ENCODE measurements around the gene PIK3CD. TPM values are rescaled to one million over a fixed set of nuclear protein-coding genes. Genes with fewer than 3 reads are reported as not detected.

Gene PIK3CD
- total RNA-seq, 1 experiment from 2014 or later: 23.1 TPM

DNA sequence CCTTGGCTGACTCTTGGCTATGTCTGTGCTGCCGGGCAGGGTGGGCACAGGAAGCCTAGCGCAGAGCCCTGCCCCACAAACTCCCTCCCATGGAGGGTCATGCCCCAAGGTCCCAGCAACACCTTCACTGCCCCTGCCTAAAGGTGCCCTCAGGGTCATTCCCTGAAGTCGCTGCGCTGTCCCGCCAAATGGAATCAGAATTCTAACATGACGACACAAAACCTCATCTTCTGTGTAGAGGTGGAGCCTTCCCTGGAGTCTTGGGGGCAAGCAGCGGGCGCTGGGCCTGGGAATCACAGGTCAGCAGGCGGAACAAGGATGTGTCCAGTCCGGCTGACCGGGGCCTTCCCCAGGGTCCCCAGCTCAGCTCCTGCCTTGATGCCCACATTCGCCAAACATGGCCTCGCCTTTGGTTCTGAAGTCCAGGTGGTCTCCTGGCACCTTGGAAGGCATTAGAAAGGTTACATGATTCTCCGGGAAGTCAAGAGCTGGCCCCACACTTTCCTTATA lies 45.5 kb upstream of the PIK3CD start:
- no peaks in the 10 kb centered on the region for H3K27me3 Mint-ChIP-seq (ENCODE audit: low read depth)
- H3K36me3 Mint-ChIP-seq: peaks cover 10% of the 10 kb centered on the region; the same call in 1 of the 2 replicates
- H3K27ac Mint-ChIP-seq: no peak overlapping the region
- no peaks in the 10 kb centered on the region for H3K4me1 Mint-ChIP-seq
- H3K9me3 Mint-ChIP-seq: no peaks in the 10 kb centered on the region
- DNase-seq (ENCODE audit: low spot score): no peak
- ChIA-PET POLR2A (no interaction called here), CTCF (interaction anchor here (1.9 kb wide), 1 partner anchor 9 kb away, joined by 12 read pairs; no protein-coding TSS in a partner anchor)
- no peak for TF ChIP-seq TEAD4 (CRISPR knock-in tag; IDR thresholded peaks at IDR 0.05)
- no peak for ATAC-seq
- H3K4me3 Mint-ChIP-seq: no peak overlapping the region

DNA sequence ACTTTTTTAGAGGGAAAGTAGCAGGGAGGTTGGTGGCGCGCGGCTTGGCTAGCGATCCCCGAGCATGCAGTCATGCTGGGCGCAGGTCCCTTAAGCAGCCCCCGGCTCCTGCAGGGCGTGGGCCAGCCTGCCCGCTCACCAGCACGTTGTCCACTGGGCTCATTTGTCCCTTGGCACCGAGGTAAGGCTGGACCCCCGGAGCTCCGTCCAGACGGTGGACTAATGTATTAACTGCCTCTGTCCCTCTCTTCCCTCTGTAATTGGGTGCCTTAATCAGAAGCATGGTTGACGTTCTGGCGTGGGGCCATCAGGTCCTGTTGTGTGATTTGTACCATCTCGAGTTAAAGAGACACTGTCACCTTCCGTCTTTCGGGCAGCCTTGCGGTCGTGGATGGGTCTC lies 45.1 kb upstream of the PIK3CD start:
- ChIA-PET POLR2A (no interaction called here), CTCF (interaction anchor here (1.9 kb wide), 1 partner anchor 9 kb away, joined by 12 read pairs; no protein-coding TSS in a partner anchor)
- H3K9me3 Mint-ChIP-seq: no peaks in the 10 kb centered on the region
- peaks cover 12% of the 10 kb centered on the region; the same call in 1 of the 2 replicates for H3K36me3 Mint-ChIP-seq
- DNase-seq (ENCODE audit: low spot score) (no peak), ATAC-seq (no peak)
- no peaks in the 10 kb centered on the region for H3K27me3 Mint-ChIP-seq (ENCODE audit: low read depth)
- no peaks in the 10 kb centered on the region for H3K4me1 Mint-ChIP-seq
- no peak overlapping the region for H3K4me3 Mint-ChIP-seq
- TF ChIP-seq FOXP1 (CRISPR knock-in tag; IDR thresholded peaks at IDR 0.05; ENCODE audit: borderline replicate concordance): no peak
- TF ChIP-seq, protein P1, sequence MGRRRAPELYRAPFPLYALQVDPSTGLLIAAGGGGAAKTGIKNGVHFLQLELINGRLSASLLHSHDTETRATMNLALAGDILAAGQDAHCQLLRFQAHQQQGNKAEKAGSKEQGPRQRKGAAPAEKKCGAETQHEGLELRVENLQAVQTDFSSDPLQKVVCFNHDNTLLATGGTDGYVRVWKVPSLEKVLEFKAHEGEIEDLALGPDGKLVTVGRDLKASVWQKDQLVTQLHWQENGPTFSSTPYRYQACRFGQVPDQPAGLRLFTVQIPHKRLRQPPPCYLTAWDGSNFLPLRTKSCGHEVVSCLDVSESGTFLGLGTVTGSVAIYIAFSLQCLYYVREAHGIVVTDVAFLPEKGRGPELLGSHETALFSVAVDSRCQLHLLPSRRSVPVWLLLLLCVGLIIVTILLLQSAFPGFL (CRISPR knock-in tag; IDR thresholded peaks at IDR 0.05; ENCODE audit: borderline replicate concordance): no peak
- no peak for TF ChIP-seq NFATC4 (CRISPR knock-in tag; IDR thresholded peaks at IDR 0.05)
- TF ChIP-seq, protein P2, sequence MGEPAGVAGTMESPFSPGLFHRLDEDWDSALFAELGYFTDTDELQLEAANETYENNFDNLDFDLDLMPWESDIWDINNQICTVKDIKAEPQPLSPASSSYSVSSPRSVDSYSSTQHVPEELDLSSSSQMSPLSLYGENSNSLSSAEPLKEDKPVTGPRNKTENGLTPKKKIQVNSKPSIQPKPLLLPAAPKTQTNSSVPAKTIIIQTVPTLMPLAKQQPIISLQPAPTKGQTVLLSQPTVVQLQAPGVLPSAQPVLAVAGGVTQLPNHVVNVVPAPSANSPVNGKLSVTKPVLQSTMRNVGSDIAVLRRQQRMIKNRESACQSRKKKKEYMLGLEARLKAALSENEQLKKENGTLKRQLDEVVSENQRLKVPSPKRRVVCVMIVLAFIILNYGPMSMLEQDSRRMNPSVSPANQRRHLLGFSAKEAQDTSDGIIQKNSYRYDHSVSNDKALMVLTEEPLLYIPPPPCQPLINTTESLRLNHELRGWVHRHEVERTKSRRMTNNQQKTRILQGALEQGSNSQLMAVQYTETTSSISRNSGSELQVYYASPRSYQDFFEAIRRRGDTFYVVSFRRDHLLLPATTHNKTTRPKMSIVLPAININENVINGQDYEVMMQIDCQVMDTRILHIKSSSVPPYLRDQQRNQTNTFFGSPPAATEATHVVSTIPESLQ (CRISPR knock-in tag; IDR thresholded peaks at IDR 0.05): no peak
- TF ChIP-seq, protein P3, sequence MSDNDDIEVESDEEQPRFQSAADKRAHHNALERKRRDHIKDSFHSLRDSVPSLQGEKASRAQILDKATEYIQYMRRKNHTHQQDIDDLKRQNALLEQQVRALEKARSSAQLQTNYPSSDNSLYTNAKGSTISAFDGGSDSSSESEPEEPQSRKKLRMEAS (CRISPR knock-in tag; IDR thresholded peaks at IDR 0.05): no peak
- TF ChIP-seq, protein P4, sequence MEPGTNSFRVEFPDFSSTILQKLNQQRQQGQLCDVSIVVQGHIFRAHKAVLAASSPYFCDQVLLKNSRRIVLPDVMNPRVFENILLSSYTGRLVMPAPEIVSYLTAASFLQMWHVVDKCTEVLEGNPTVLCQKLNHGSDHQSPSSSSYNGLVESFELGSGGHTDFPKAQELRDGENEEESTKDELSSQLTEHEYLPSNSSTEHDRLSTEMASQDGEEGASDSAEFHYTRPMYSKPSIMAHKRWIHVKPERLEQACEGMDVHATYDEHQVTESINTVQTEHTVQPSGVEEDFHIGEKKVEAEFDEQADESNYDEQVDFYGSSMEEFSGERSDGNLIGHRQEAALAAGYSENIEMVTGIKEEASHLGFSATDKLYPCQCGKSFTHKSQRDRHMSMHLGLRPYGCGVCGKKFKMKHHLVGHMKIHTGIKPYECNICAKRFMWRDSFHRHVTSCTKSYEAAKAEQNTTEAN (CRISPR knock-in tag; IDR thresholded peaks at IDR 0.05): no peak
- TF ChIP-seq, protein P5, sequence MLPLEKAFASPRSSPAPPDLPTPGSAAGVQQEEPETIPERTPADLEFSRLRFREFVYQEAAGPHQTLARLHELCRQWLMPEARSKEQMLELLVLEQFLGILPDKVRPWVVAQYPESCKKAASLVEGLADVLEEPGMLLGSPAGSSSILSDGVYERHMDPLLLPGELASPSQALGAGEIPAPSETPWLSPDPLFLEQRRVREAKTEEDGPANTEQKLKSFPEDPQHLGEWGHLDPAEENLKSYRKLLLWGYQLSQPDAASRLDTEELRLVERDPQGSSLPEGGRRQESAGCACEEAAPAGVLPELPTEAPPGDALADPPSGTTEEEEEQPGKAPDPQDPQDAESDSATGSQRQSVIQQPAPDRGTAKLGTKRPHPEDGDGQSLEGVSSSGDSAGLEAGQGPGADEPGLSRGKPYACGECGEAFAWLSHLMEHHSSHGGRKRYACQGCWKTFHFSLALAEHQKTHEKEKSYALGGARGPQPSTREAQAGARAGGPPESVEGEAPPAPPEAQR (CRISPR knock-in tag; IDR thresholded peaks at IDR 0.05): no peak
- TF ChIP-seq, protein P6, sequence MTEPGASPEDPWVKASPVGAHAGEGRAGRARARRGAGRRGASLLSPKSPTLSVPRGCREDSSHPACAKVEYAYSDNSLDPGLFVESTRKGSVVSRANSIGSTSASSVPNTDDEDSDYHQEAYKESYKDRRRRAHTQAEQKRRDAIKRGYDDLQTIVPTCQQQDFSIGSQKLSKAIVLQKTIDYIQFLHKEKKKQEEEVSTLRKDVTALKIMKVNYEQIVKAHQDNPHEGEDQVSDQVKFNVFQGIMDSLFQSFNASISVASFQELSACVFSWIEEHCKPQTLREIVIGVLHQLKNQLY (CRISPR knock-in tag; IDR thresholded peaks at IDR 0.05): no peak
- no peak for TF ChIP-seq ZNF396 (CRISPR knock-in tag; IDR thresholded peaks at IDR 0.05; ENCODE audit: borderline replicate concordance)
- H3K27ac Mint-ChIP-seq: peak overlapping the region; percentile 78; the same call in 1 of the 2 replicates

DNA sequence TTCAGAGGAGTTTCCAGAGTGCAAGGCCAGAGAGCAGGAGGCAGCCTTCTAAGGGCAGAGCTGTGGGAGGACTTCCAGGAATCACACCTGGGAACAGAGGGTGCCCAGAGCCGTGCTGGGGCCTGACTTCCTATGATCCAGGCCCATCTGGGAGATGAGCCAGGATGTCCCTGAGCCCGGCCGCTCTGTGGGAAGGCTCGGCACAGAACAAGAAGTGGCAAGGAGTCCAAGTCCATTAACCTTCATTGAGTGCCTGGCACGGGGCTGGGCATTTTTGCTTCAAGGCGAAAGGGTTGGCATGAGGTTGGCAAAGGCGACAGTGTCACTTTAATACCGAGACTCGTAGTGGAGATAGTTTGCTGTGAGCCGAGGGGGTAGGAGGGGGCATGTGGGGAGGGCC lies 44.6 kb upstream of the PIK3CD start:
- peak overlapping the region; percentile 78; the same call in 1 of the 2 replicates for H3K27ac Mint-ChIP-seq
- CTCF ChIA-PET: interaction anchor here (1.5 kb wide), 1 partner anchor 9 kb away, joined by 6 read pairs; no protein-coding TSS in a partner anchor
- DNase-seq (ENCODE audit: low spot score) (no peak), ATAC-seq (no peak)
- POLR2A ChIA-PET: no interaction called here
- H3K4me1 Mint-ChIP-seq: no peaks in the 10 kb centered on the region
- no peaks in the 10 kb centered on the region for H3K27me3 Mint-ChIP-seq (ENCODE audit: low read depth)
- peaks cover 13% of the 10 kb centered on the region; the same call in 1 of the 2 replicates for H3K36me3 Mint-ChIP-seq
- no peak overlapping the region for H3K4me3 Mint-ChIP-seq
- H3K9me3 Mint-ChIP-seq: no peaks in the 10 kb centered on the region
- TF ChIP-seq, protein P7, sequence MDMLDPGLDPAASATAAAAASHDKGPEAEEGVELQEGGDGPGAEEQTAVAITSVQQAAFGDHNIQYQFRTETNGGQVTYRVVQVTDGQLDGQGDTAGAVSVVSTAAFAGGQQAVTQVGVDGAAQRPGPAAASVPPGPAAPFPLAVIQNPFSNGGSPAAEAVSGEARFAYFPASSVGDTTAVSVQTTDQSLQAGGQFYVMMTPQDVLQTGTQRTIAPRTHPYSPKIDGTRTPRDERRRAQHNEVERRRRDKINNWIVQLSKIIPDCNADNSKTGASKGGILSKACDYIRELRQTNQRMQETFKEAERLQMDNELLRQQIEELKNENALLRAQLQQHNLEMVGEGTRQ (CRISPR knock-in tag; IDR thresholded peaks at IDR 0.05): no peak
- TF ChIP-seq, protein P8, sequence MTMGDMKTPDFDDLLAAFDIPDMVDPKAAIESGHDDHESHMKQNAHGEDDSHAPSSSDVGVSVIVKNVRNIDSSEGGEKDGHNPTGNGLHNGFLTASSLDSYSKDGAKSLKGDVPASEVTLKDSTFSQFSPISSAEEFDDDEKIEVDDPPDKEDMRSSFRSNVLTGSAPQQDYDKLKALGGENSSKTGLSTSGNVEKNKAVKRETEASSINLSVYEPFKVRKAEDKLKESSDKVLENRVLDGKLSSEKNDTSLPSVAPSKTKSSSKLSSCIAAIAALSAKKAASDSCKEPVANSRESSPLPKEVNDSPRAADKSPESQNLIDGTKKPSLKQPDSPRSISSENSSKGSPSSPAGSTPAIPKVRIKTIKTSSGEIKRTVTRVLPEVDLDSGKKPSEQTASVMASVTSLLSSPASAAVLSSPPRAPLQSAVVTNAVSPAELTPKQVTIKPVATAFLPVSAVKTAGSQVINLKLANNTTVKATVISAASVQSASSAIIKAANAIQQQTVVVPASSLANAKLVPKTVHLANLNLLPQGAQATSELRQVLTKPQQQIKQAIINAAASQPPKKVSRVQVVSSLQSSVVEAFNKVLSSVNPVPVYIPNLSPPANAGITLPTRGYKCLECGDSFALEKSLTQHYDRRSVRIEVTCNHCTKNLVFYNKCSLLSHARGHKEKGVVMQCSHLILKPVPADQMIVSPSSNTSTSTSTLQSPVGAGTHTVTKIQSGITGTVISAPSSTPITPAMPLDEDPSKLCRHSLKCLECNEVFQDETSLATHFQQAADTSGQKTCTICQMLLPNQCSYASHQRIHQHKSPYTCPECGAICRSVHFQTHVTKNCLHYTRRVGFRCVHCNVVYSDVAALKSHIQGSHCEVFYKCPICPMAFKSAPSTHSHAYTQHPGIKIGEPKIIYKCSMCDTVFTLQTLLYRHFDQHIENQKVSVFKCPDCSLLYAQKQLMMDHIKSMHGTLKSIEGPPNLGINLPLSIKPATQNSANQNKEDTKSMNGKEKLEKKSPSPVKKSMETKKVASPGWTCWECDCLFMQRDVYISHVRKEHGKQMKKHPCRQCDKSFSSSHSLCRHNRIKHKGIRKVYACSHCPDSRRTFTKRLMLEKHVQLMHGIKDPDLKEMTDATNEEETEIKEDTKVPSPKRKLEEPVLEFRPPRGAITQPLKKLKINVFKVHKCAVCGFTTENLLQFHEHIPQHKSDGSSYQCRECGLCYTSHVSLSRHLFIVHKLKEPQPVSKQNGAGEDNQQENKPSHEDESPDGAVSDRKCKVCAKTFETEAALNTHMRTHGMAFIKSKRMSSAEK (CRISPR knock-in tag; IDR thresholded peaks at IDR 0.05; ENCODE audit: borderline replicate concordance): no peak
- TF ChIP-seq KAT7 (CRISPR knock-in tag; IDR thresholded peaks at IDR 0.05; ENCODE audit: borderline replicate concordance) (no peak), FOXJ3 (CRISPR knock-in tag; IDR thresholded peaks at IDR 0.05; ENCODE audit: borderline replicate concordance) (no peak), JAZF1 (CRISPR knock-in tag; IDR thresholded peaks at IDR 0.05) (no peak), SMAD4 (CRISPR knock-in tag; IDR thresholded peaks at IDR 0.05) (no peak), ATF1 (CRISPR knock-in tag; IDR thresholded peaks at IDR 0.05) (no peak)
- TF ChIP-seq, protein P9, sequence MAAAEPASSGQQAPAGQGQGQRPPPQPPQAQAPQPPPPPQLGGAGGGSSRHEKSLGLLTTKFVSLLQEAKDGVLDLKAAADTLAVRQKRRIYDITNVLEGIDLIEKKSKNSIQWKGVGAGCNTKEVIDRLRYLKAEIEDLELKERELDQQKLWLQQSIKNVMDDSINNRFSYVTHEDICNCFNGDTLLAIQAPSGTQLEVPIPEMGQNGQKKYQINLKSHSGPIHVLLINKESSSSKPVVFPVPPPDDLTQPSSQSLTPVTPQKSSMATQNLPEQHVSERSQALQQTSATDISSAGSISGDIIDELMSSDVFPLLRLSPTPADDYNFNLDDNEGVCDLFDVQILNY (CRISPR knock-in tag; IDR thresholded peaks at IDR 0.05): no peak
